ENCODE data around the gene CCDC87.
A peak's percentile ranks its signal among the peaks of the same experiment; 100 is the strongest.

CCDC87 gene

GRCh38 chr11:66626926-66627325, 34.1 kb upstream of the CCDC87 start:
- Histone ChIP-seq H2AFZ (ENCODE audit: low read depth, low read length) (no peak overlapping the region), H3K4me3 (ENCODE audit: low read length) (no peak overlapping the region), H3K36me3 (ENCODE audit: insufficient read depth, low read length) (peaks cover 86% of the 10 kb centered on the region), H3K9me3 (ENCODE audit: low read length) (no peaks in the 10 kb centered on the region), H3K4me1 (ENCODE audit: insufficient read depth, low read length) (no peaks in the 10 kb centered on the region), H3K27me3 (ENCODE audit: insufficient read depth, low read length) (no peaks in the 10 kb centered on the region)

DNA sequence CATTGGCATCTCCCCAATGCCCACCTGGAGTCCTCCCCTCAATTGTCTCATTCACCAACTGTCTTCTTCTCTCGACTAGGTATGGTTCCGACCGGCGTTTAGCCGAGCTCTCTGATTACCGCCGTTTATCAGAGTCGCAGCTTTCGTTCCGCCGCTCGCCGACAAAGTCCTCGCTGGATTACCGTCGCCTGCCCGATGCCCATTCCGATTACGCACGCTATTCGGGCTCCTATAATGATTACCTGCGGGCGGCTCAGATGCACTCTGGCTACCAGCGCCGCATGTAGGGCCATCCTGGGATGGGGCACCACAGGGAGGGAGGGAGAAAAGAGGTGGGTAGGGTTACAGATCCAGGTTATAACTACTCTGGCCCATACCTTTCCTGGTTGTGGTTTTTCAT, 33.5 kb upstream of the CCDC87 start:
- H3K27me3 ChIP-seq (ENCODE audit: insufficient read depth, low read length) = no peaks in the 10 kb centered on the region
- H3K4me1 ChIP-seq (ENCODE audit: insufficient read depth, low read length) = no peaks in the 10 kb centered on the region
- H3K36me3 ChIP-seq (ENCODE audit: insufficient read depth, low read length) = peaks cover 91% of the 10 kb centered on the region
- no peak overlapping the region for H2AFZ ChIP-seq (ENCODE audit: low read depth, low read length)
- no peak overlapping the region for H3K4me3 ChIP-seq (ENCODE audit: low read length)
- no peaks in the 10 kb centered on the region for H3K9me3 ChIP-seq (ENCODE audit: low read length)

DNA sequence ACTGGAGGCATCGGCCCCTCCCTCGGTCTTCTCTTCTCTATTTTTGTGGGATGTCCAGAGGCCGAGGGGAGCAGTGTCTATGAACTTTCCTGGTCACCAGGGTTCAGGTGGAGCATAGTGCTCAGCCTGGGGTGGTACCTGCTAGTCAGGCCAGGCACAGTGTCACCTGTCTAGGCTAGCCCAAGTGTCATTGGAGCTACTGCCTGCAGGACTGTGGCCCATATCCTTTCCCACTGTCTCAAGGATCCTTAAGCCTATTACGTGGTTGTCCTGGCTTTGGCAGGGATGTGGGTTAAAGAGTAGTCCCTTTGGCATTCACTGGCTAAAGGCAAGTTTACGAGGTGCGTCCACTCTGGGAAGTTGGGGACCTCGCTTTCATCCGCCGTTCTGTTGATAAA, 32.9 kb upstream of the CCDC87 start:
- H3K27me3 ChIP-seq (ENCODE audit: insufficient read depth, low read length) = no peaks in the 10 kb centered on the region
- H3K9me3 ChIP-seq (ENCODE audit: low read length) = no peaks in the 10 kb centered on the region
- H3K4me3 ChIP-seq (ENCODE audit: low read length) = no peak overlapping the region
- H2AFZ ChIP-seq (ENCODE audit: low read depth, low read length) = no peak overlapping the region
- no peaks in the 10 kb centered on the region for H3K4me1 ChIP-seq (ENCODE audit: insufficient read depth, low read length)
- peaks cover 95% of the 10 kb centered on the region for H3K36me3 ChIP-seq (ENCODE audit: insufficient read depth, low read length)

DNA sequence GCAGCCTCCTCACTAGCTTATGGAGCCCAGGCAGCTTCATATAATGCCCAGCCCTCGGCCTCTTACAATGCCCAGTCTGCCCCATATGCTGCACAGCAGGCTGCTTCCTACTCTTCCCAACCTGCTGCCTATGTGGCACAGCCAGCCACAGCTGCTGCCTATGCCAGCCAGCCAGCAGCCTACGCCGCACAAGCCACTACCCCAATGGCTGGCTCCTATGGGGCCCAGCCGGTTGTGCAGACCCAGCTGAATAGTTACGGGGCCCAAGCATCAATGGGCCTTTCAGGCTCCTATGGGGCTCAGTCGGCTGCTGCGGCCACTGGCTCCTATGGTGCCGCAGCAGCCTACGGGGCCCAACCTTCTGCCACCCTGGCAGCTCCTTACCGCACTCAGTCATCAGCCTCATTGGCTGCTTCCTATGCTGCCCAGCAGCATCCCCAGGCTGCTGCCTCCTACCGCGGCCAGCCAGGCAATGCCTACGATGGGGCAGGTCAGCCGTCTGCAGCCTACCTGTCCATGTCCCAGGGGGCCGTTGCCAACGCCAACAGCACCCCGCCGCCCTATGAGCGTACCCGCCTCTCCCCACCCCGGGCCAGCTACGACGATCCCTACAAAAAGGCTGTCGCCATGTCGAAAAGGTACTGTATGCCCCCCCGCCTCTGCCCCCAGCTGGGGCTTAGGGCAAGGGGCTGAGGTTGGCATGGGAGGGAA, 32.3 kb upstream of the CCDC87 start:
- no peaks in the 10 kb centered on the region for H3K4me1 ChIP-seq (ENCODE audit: insufficient read depth, low read length)

GRCh38 chr11:66624450-66624849, 31.6 kb upstream of the CCDC87 start:
- Histone ChIP-seq H3K4me1 (ENCODE audit: insufficient read depth, low read length) (no peaks in the 10 kb centered on the region), H2AFZ (ENCODE audit: low read depth, low read length) (no peak overlapping the region), H3K4me3 (ENCODE audit: low read length) (no peak overlapping the region), H3K27me3 (ENCODE audit: insufficient read depth, low read length) (no peaks in the 10 kb centered on the region), H3K36me3 (ENCODE audit: insufficient read depth, low read length) (peaks cover 89% of the 10 kb centered on the region), H3K9me3 (ENCODE audit: low read length) (no peaks in the 10 kb centered on the region)

More for the DNA sequence above, 32.3 kb upstream of the CCDC87 start:
- Histone ChIP-seq H3K27me3 (ENCODE audit: insufficient read depth, low read length) (no peaks in the 10 kb centered on the region), H2AFZ (ENCODE audit: low read depth, low read length) (no peak overlapping the region), H3K9me3 (ENCODE audit: low read length) (no peaks in the 10 kb centered on the region), H3K4me3 (ENCODE audit: low read length) (no peak overlapping the region), H3K36me3 (ENCODE audit: insufficient read depth, low read length) (peaks cover 93% of the 10 kb centered on the region)

DNA sequence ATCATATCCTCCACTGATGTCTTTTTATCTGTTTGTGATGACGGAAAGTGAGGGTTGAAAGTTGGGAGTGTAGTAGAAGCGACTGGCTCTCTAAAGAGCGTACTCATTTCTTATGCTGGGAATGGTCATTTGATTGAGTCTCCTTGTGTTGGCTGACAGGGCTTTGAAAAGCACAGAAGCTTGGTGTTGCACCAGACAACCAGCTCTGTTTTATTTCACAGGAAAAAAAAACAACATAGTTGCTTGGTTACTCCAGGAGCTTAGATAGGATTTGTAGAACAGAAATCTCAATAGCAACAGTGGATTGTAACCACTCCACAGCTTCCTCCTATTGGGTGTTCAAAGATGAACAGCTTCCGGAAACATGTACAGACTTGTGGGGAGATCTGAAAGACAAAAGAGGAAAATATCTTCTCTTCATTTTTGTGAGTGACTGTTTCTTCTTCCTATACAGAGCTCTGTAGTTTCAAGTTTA, 26.3 kb upstream of the CCDC87 start:
- Histone ChIP-seq H3K9me3 (ENCODE audit: low read length) (no peaks in the 10 kb centered on the region), H3K4me3 (ENCODE audit: low read length) (peak overlapping the region; percentile 81), H2AFZ (ENCODE audit: low read depth, low read length) (no peak overlapping the region), H3K36me3 (ENCODE audit: insufficient read depth, low read length) (peaks cover 52% of the 10 kb centered on the region), H3K27me3 (ENCODE audit: insufficient read depth, low read length) (no peaks in the 10 kb centered on the region), H3K4me1 (ENCODE audit: insufficient read depth, low read length) (peaks cover 21% of the 10 kb centered on the region)

GRCh38 chr11:66617155-66617834, 24.4 kb upstream of the CCDC87 start:
- Histone ChIP-seq H3K27me3 (ENCODE audit: insufficient read depth, low read length) (no peaks in the 10 kb centered on the region), H3K36me3 (ENCODE audit: insufficient read depth, low read length) (peaks cover 34% of the 10 kb centered on the region), H3K4me3 (ENCODE audit: low read length) (peak overlapping the region; percentile 81), H3K4me1 (ENCODE audit: insufficient read depth, low read length) (peaks cover 21% of the 10 kb centered on the region), H2AFZ (ENCODE audit: low read depth, low read length) (no peak overlapping the region), H3K9me3 (ENCODE audit: low read length) (no peaks in the 10 kb centered on the region)

- Histone ChIP-seq H3K4me1 (ENCODE audit: insufficient read depth, low read length) (peaks cover 21% of the 10 kb centered on the region), H2AFZ (ENCODE audit: low read depth, low read length) (peak within 1 kb of the TSS; percentile 39)
These were observed 23.7 kb upstream of the CCDC87 start, which contains the start of gene RBM14 for GRCh38 chr11:66616379-66617154. RBM14 (plus strand) TSS chr11:66616630; CDS start chr11:66616721, 91 bp downstream.

DNA sequence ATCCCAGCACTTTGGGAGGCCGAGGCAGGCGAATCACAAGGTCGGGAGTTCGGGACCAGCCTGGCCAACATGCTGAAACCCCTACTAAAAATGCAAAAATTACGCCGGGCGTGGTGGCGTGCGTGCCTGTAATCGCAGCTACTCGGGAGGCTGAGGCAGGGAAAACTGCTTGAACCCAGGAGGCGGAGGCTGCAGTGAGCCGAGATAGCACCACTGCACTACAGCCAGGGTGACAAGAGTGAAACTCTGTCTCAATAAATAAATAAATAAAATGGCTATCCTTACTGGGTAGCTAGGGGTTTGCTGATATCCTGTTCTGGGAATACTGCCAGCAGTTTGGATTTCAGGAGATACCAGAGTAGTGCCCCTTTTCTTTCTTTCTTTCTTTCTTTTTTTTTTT, 21.2 kb upstream of the CCDC87 start:
- Histone ChIP-seq H3K36me3 (ENCODE audit: insufficient read depth, low read length) (peaks cover 14% of the 10 kb centered on the region), H2AFZ (ENCODE audit: low read depth, low read length) (no peak overlapping the region), H3K4me1 (ENCODE audit: insufficient read depth, low read length) (peaks cover 19% of the 10 kb centered on the region), H3K9me3 (ENCODE audit: low read length) (no peaks in the 10 kb centered on the region), H3K4me3 (ENCODE audit: low read length) (no peak overlapping the region), H3K27me3 (ENCODE audit: insufficient read depth, low read length) (no peaks in the 10 kb centered on the region)

More at GRCh38 chr11:66616379-66617154, 23.7 kb upstream of the CCDC87 start, which contains the start of gene RBM14:
- Histone ChIP-seq H3K36me3 (ENCODE audit: insufficient read depth, low read length) (peaks cover 29% of the 10 kb centered on the region), H3K27me3 (ENCODE audit: insufficient read depth, low read length) (no peaks in the 10 kb centered on the region), H3K9me3 (ENCODE audit: low read length) (no peaks in the 10 kb centered on the region), H3K4me3 (ENCODE audit: low read length) (peak within 1 kb of the TSS; percentile 81)

DNA sequence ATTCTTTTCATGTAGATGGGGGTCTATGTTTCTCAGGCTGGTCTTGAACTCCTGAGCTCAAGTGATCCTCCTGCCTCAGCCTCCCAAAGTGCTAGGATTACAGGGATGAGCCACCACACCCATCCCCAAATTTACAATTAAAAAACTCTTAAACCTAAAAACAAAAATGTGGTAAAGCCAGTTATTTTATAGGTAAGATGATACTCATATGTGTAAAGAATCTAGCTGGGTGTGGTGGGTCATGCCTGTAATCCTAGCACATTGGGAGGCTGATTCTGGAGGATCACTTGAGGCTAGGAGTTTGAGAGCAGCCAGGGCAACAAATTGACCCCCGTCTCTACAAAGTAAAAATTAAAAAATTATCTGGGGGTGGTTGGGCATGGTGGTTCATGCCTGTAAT, 19.6 kb upstream of the CCDC87 start:
- no peaks in the 10 kb centered on the region for H3K36me3 ChIP-seq (ENCODE audit: insufficient read depth, low read length)
- no peaks in the 10 kb centered on the region for H3K27me3 ChIP-seq (ENCODE audit: insufficient read depth, low read length)
- H3K4me3 ChIP-seq (ENCODE audit: low read length) = no peak overlapping the region
- no peak overlapping the region for H2AFZ ChIP-seq (ENCODE audit: low read depth, low read length)
- H3K4me1 ChIP-seq (ENCODE audit: insufficient read depth, low read length) = peaks cover 2% of the 10 kb centered on the region
- no peaks in the 10 kb centered on the region for H3K9me3 ChIP-seq (ENCODE audit: low read length)

GRCh38 chr11:66609721-66610617, 17.1 kb upstream of the CCDC87 start:
- H3K4me3 ChIP-seq (ENCODE audit: low read length) = no peak overlapping the region
- H3K27me3 ChIP-seq (ENCODE audit: insufficient read depth, low read length) = no peaks in the 10 kb centered on the region
- H2AFZ ChIP-seq (ENCODE audit: low read depth, low read length) = no peak overlapping the region
- no peaks in the 10 kb centered on the region for H3K9me3 ChIP-seq (ENCODE audit: low read length)
- peaks cover 22% of the 10 kb centered on the region for H3K36me3 ChIP-seq (ENCODE audit: insufficient read depth, low read length)
- H3K4me1 ChIP-seq (ENCODE audit: insufficient read depth, low read length) = no peaks in the 10 kb centered on the region

DNA sequence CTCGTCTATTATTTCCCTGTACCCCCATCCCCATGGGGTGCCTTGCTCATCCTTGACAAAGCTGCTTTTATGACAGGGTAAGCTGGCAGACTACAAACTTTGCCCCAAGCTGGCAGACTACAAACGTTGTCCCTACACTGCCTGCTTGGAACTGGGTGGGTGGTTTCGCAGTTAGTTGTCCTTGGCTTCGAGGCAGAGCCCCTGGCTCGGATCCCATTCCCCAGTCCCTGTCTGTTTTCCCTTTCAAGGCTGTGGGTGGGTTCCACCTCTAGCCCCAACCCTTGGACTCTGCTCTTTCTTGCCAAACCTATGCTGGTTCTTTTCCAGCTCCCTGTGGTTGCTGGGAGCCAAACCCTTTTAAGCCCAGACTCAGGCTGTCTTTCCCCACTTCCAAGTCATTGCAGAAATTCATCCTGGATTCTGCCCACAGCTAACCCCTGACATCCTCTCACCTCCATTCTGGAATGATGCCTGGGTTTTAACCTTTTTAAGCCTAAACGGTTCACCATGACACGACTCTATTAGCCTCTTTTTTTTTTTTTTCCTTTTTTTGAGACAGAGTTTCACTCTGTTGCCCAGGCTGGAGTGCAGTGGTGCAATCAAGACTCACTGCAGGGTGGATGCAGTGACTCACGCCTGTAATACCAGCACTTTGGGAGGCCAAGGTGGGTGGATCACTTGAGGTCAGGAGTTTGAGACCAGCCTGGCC, 14.4 kb upstream of the CCDC87 start:
- Histone ChIP-seq H3K9me3 (ENCODE audit: low read length) (no peaks in the 10 kb centered on the region), H2AFZ (ENCODE audit: low read depth, low read length) (no peak overlapping the region), H3K27me3 (ENCODE audit: insufficient read depth, low read length) (no peaks in the 10 kb centered on the region), H3K4me1 (ENCODE audit: insufficient read depth, low read length) (no peaks in the 10 kb centered on the region), H3K4me3 (ENCODE audit: low read length) (no peak overlapping the region), H3K36me3 (ENCODE audit: insufficient read depth, low read length) (peaks cover 42% of the 10 kb centered on the region)

Data from neuron (in vitro differentiated cells).